ENCODE data around the gene RFX2.

Gene RFX2

DNA sequence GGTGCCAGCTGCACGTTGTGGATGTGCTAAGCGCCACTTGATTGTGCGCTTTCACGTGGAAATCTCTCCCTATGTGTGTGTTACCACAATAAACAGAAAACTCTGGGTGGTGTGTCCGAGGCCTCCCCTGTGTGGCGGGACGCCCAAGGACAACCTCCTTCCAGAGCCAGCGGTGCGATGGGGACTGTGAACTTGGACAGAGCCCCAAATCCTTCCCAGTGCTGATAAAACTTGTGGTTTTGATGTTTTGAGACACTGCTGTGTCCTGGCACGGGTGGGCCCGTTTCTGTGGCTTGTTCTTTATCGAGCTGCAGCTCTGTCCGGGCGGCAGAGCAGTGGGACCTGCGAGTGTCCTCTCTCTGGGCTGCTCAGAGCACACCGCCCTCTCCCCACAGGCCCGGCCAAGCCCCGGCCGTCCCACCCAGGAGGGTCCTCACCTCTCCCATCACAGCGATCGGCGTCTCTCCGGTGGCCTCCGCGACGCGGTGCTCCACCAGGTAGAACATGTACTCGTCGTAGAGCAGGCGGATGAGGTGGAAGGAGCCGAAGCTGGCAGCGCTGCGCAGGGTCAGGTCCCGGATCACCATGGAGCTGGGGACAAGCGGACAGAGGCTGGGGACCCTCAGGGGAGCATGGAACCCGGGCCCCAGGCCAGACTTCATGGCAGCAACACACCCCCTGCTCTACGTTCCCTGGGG lies 113.5 kb downstream of the RFX2 start:
- FAIRE-seq, result no peak
- TF ChIP-seq POLR2A (IDR thresholded peaks at IDR 0.05; ENCODE audit: low read depth, low read length) (no peak), TAF1 (IDR thresholded peaks at IDR 0.05; ENCODE audit: borderline replicate concordance, low read depth, low read length) (no peak), POLR2AphosphoS5 (IDR thresholded peaks at IDR 0.05; ENCODE audit: low read depth, low read length) (no peak)
- DNase-seq (ENCODE audit: insufficient read length), result no peak

DNA sequence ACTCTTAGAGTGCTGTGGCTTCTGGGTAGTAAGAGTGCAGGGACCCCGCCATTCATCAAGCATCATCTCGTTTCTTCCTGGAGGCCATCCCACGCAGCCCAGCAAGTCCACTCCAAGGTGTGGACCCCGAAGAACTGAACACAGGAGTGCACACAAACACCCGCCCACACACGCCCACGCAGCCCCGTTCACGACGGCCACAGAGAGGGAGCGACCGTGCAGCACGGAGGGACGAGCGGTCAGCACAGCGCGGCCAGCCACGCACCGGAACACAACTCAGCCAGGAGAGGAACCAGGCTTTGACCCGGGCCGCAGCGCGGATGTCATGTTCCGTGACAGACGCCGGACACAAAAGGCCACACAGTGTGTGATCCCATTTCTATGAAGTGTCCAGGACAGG lies 114.2 kb downstream of the RFX2 start:
- no peak for DNase-seq (ENCODE audit: insufficient read length)
- TF ChIP-seq TAF1 (IDR thresholded peaks at IDR 0.05; ENCODE audit: borderline replicate concordance, low read depth, low read length) (no peak), POLR2AphosphoS5 (IDR thresholded peaks at IDR 0.05; ENCODE audit: low read depth, low read length) (no peak), POLR2A (IDR thresholded peaks at IDR 0.05; ENCODE audit: low read depth, low read length) (no peak)
- no peak for FAIRE-seq

DNA sequence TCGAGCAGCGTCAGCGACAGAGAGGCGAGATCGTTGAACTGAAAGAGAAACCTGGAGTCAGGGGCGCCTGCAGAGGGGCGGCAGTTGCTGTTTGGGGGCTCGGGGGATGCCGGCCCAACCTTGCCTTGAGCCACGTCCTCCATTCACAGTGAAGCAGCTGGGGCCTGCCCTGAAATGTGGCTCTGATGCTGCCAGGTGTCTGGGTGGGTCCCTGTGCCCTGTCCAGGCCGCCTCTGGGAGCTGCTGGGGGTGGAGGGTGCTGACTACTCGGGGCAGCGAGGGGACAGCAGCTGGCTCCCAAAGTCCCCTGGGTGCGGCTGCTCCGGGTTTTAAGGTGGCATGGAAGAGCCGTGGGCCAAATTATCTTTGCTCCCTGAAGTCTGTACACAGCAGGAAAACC lies 114.7 kb downstream of the RFX2 start:
- FAIRE-seq, result no peak
- no peak for DNase-seq (ENCODE audit: insufficient read length)

DNA sequence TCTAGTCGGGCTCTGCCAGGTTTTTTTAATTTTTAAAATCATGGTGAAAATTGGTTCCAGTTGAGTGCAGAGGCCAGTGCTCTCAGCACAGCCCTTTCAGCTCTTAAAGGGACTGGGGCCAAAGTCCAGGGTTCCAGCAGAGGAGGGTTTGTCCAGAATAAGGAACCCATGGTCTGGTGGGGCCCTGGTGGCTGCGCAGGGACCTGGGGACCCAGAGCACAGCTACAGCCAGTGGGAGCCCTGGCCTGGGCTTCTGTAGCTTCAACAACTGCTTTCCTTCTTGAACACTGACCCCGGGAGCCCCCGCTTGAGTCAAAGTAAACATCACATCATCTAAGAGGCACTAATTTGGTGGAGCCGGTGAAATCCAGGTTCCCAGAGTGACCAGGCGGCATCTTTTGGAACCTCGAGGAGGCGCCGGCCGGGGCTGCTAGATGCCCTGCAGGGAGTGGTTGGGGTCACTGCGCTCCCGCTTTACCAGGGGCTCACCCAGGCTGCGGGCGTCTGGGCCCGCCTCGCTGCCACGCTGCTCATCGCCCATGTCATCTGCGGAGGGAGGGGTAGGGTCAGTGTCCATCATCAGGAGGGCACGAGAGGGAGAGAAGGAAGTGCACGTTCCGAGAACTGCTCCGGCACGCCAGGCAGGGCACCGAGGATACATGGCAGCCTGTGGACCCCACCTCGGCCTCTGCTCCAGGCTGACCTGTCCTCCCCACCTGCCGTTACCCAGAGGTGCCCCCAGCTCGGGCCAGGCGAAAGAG lies 115.7 kb downstream of the RFX2 start:
- no peak for FAIRE-seq
- TF ChIP-seq TAF1 (IDR thresholded peaks at IDR 0.05; ENCODE audit: borderline replicate concordance, low read depth, low read length) (no peak), POLR2AphosphoS5 (IDR thresholded peaks at IDR 0.05; ENCODE audit: low read depth, low read length) (no peak), POLR2A (IDR thresholded peaks at IDR 0.05; ENCODE audit: low read depth, low read length) (no peak)
- no peak for DNase-seq (ENCODE audit: insufficient read length)

More for the DNA sequence above, 114.7 kb downstream of the RFX2 start:
- TF ChIP-seq POLR2A (IDR thresholded peaks at IDR 0.05; ENCODE audit: low read depth, low read length) (no peak), TAF1 (IDR thresholded peaks at IDR 0.05; ENCODE audit: borderline replicate concordance, low read depth, low read length) (no peak), POLR2AphosphoS5 (IDR thresholded peaks at IDR 0.05; ENCODE audit: low read depth, low read length) (no peak)

DNA sequence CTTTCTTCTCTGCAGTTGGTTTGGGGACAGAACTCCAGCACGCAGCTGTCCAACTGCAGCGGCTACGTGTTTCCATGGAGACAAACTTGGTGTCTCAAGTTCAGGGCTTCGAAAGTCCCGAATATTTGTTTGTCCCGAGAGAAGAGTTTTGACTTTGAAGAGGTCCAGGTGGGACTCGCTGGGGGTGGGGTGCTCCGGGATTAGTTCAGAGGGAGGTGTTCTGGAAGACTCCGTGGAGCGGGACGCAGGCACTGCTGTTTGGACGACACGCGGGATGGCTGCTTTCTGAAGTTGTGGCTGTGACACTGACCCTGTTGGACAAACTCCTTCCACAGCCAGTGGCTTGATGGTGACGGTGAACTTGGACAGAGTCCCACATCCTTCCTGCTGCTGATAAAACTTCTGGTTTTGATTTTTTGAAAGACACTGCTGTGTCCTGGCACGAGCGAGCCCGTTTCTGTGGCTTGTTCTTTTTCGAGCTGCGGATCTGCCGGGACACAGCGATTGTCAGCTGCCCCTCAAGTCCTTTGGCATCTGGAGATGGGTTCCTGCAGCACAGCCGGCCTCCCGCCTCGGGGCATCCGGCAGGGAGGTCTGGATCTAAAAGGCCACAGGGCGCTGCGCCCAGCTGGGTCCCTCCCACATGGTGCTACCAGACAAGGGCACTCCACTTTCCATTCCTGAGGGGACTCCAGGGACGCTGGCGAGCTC lies 116.5 kb downstream of the RFX2 start:
- no peak for FAIRE-seq
- no peak for TF ChIP-seq POLR2AphosphoS5 (IDR thresholded peaks at IDR 0.05; ENCODE audit: low read depth, low read length)
- TF ChIP-seq POLR2A (IDR thresholded peaks at IDR 0.05; ENCODE audit: low read depth, low read length), result no peak
- no peak for TF ChIP-seq TAF1 (IDR thresholded peaks at IDR 0.05; ENCODE audit: borderline replicate concordance, low read depth, low read length)
- no peak for DNase-seq (ENCODE audit: insufficient read length)

DNA sequence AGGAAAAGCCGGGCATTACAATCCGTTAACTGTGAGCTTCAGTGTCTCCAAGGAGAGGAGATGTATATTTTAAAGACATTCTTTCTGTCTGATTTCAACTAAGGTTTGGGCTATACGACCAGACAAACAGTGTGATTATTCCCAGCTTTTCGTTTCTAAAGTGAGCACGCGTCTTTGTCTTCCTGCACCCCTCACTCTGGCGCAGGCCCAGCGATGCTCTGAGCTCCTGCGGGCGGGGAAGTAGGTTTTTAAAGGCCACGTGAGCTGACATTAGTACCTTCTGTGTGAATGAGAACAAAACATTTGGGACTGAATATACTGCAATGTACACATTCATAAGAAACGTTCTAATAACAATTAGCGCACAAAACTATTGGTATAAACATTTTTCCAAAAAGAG lies 117.1 kb downstream of the RFX2 start:
- FAIRE-seq (no peak), DNase-seq (ENCODE audit: insufficient read length) (no peak)
- TF ChIP-seq TAF1 (IDR thresholded peaks at IDR 0.05; ENCODE audit: borderline replicate concordance, low read depth, low read length), result no peak
- no peak for TF ChIP-seq POLR2AphosphoS5 (IDR thresholded peaks at IDR 0.05; ENCODE audit: low read depth, low read length)
- no peak for TF ChIP-seq POLR2A (IDR thresholded peaks at IDR 0.05; ENCODE audit: low read depth, low read length)

DNA sequence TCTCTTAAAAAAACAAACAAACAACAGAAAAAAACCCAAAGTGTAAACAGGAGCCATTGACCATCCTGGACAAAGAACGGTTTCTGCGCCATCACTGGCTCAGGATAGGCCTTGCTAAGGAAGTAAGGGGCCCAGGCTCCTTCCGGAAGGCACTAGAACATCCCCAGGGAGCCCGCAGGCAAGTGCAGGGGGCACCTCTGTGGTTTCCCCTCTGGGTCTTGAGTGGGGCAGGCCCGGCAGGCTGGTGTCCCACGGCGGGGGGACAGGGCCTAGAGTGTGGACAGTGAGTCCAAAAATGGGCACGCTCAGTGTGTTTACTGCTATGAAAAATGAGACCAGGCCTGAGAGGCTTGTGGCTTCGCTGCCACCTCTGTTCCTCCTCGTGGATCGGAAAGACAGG lies 117.5 kb downstream of the RFX2 start:
- no peak for DNase-seq (ENCODE audit: insufficient read length)
- TF ChIP-seq POLR2A (IDR thresholded peaks at IDR 0.05; ENCODE audit: low read depth, low read length), result no peak
- no peak for TF ChIP-seq TAF1 (IDR thresholded peaks at IDR 0.05; ENCODE audit: borderline replicate concordance, low read depth, low read length)
- TF ChIP-seq POLR2AphosphoS5 (IDR thresholded peaks at IDR 0.05; ENCODE audit: low read depth, low read length), result no peak
- no peak for FAIRE-seq

DNA sequence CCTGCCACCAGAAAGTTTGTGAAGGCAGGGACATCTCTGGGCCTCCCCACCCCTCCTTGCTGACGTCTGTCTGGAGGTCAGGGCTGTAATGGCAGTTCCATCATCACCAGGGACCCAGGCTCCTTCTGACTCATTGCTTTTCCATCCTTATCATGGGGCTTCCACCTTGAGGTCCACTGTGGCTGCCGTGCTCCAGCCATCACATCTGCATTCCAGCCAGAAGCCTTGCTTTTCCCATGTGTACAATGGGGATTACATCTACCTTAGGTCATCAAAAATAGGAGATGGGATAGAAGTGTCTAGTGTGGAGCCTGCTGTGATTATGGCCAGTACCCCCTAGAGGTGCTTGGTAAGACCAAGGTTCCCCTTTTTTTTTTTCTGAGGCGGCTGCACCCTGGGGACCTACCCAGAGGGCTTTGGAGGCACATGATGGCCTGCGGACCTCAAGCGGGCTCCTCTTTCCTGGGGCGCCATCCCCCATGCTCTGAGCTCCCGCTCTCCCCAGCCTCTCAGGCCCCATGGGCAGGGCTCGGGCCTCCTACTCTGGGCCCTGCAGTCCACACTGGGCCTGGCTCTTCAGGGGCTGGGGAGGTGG lies 119.0 kb downstream of the RFX2 start:
- no peak for TF ChIP-seq TAF1 (IDR thresholded peaks at IDR 0.05; ENCODE audit: borderline replicate concordance, low read depth, low read length)
- TF ChIP-seq POLR2AphosphoS5 (IDR thresholded peaks at IDR 0.05; ENCODE audit: low read depth, low read length), result no peak
- no peak for TF ChIP-seq POLR2A (IDR thresholded peaks at IDR 0.05; ENCODE audit: low read depth, low read length)
- DNase-seq (ENCODE audit: insufficient read length) (no peak), FAIRE-seq (no peak)

DNA sequence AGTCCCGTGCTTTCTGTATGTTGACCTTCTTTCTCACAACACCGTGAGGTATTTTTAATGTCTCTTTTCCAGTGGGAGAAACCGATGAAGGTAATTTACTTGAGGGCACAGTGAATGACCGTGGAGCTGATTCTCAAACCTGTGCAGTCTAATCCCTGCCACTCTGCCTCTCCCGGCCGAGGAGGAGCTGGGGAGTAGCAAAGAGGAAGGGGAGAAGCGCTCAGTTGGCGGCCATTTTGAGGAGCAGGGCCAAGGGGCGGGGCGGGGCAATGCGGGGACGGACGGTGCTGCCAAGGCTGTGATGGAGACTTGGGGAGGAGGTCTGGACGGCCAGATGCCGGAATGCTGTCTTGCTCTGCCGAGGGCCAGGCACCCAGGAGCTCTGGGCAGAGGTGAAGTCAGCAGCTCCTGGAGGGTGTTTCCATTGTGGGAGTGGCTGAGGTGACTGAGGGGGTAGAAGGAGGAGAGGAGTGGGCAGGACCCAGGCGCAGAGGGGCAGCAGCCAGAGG lies 120.0 kb downstream of the RFX2 start:
- TF ChIP-seq POLR2A (IDR thresholded peaks at IDR 0.05; ENCODE audit: low read depth, low read length), result no peak
- DNase-seq (ENCODE audit: insufficient read length) (no peak), FAIRE-seq (no peak)

DNA sequence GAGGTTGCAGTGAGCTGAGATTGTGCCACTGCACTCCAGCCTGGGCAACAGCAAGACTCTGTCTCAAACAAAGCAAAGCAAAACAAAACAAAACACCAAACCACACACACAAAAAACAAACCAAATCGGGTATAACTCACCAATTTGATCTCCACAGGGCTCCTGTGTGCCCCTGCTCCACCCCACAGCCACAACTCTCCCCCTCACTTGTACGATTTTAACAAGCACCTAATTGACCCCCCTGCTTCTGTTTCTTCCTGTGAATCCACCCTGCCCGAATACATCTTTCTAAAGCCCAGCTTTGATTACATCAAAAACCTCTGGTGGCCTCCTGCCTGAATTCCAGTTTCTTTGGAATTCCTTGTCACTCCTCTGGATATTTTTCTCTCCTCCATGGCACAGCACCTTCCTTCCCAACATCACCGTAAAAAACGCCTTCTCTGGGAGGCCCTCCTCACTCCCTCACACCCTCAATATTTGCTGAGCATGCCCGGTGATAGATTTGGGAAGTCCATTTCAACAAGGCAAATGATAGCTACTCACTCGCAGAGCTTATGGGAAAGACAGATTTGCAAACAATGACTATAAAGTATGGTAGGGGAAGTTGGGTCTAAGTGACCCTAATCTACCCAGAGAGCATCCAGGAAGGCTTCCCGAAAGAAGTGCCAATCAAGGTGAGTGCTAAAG lies 120.8 kb downstream of the RFX2 start:
- TF ChIP-seq TAF1 (IDR thresholded peaks at IDR 0.05; ENCODE audit: borderline replicate concordance, low read depth, low read length), result no peak
- no peak for TF ChIP-seq POLR2A (IDR thresholded peaks at IDR 0.05; ENCODE audit: low read depth, low read length)
- TF ChIP-seq POLR2AphosphoS5 (IDR thresholded peaks at IDR 0.05; ENCODE audit: low read depth, low read length), result no peak
- no peak for DNase-seq (ENCODE audit: insufficient read length)
- FAIRE-seq, result no peak
